Liver (tissue), 3 donors: ENCODE results near the gene ZNF778.
"Not testable (repeated sequence)": the region's sequence is repeated elsewhere in the genome, so short reads cannot be mapped to it uniquely, and the experiment has no call there.

Experiments
- EGR1 ChIP-seq, 2 donors: IDR thresholded peaks; 2 replicates each; pipeline ENCODE4 v1.6.1; 2016 to 2018; ENCODE audit warnings: antibody characterized with exemption in 2 of 2, low read depth in 2 of 2
- GABPA ChIP-seq, 2 donors: IDR thresholded peaks in 1 of 2; conservative IDR thresholded peaks in 1 of 2; 2 replicates each; pipeline ENCODE4 v1.6.1; 2016; ENCODE audit warnings: antibody characterized with exemption in 2 of 2, mild to moderate bottlenecking in 1 of 2, moderate library complexity in 1 of 2
- JUND ChIP-seq, 2 donors: IDR thresholded peaks; 2 replicates each; pipeline ENCODE4 v1.6.1; 2016; ENCODE audit warnings: antibody characterized with exemption in 2 of 2
- RAD21 ChIP-seq, 2 donors: IDR thresholded peaks; 2 replicates each; pipeline ENCODE4 v1.6.1; 2016; ENCODE audit warnings: antibody characterized with exemption in 2 of 2, mild to moderate bottlenecking in 2 of 2
- REST ChIP-seq: IDR thresholded peaks from 2 replicates; pipeline ENCODE4 v1.6.1; 2016; ENCODE audit warnings: antibody characterized with exemption, mild to moderate bottlenecking
- RXRA ChIP-seq, 2 donors: IDR thresholded peaks; 2 replicates each; pipeline ENCODE4 v1.6.1; 2017 to 2018; ENCODE audit warnings: antibody characterized with exemption in 2 of 2, mild to moderate bottlenecking in 1 of 2
- SP1 ChIP-seq: IDR thresholded peaks from 2 replicates; pipeline ENCODE4 v1.6.1; 2018; ENCODE audit warnings: antibody characterized with exemption, mild to moderate bottlenecking
- YY1 ChIP-seq: IDR thresholded peaks from 2 replicates; pipeline ENCODE4 v1.6.1; 2016; ENCODE audit warnings: antibody characterized with exemption, mild to moderate bottlenecking
- ZBTB33 ChIP-seq: IDR thresholded peaks from 2 replicates; pipeline ENCODE4 v1.6.1; 2016; ENCODE audit warnings: antibody characterized with exemption
- TF ChIP-seq, protein P1 (sequence below): fragments of 150-350 bp; IDR thresholded peaks from 2 replicates; pipeline ENCODE4 v1.5.1; 2017; ENCODE audit warnings: improper control_type of control experiment, low read depth, low read length; ENCODE audit not compliant: missing input control
- TF ChIP-seq, protein P2 (sequence below): IDR thresholded peaks from 2 replicates; pipeline ENCODE4 v1.6.1; 2016; ENCODE audit warnings: antibody characterized with exemption
- TF ChIP-seq, protein P3 (sequence below): IDR thresholded peaks from 2 replicates; pipeline ENCODE4 v1.6.1; 2016; ENCODE audit warnings: antibody characterized with exemption
- donor health status: healthy.
- donor health status: healthy.

DNA sequence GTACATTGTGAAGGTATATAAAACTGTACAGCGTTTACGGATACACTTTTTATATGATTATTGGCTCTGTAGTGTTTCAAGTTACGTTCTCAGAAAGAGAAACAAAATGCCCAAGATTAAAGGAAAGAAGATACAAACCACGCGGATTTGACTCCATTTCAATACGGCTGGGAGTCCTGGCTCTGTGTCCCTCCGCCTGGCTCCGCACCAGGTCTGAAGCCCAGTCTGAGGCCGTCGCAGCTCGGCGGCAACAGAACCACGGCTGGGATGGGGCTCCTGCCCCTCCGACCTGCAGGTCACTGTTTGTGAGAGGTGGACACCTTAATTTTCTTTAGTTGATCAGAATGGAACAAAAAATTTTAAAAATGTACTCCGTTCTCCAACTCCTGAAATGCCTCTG lies 50.2 kb downstream of the ZNF778 start:
- TF ChIP-seq, protein P1, sequence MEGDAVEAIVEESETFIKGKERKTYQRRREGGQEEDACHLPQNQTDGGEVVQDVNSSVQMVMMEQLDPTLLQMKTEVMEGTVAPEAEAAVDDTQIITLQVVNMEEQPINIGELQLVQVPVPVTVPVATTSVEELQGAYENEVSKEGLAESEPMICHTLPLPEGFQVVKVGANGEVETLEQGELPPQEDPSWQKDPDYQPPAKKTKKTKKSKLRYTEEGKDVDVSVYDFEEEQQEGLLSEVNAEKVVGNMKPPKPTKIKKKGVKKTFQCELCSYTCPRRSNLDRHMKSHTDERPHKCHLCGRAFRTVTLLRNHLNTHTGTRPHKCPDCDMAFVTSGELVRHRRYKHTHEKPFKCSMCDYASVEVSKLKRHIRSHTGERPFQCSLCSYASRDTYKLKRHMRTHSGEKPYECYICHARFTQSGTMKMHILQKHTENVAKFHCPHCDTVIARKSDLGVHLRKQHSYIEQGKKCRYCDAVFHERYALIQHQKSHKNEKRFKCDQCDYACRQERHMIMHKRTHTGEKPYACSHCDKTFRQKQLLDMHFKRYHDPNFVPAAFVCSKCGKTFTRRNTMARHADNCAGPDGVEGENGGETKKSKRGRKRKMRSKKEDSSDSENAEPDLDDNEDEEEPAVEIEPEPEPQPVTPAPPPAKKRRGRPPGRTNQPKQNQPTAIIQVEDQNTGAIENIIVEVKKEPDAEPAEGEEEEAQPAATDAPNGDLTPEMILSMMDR = not testable (repeated sequence)
- TF ChIP-seq YY1; RAD21 (IDR thresholded peaks at IDR 0.05); ZBTB33; JUND (IDR thresholded peaks at IDR 0.05); REST; GABPA (IDR thresholded peaks at IDR 0.05 in 1 of 2, conservative IDR thresholded peaks at IDR 0.05 in 1 of 2); SP1; EGR1 (IDR thresholded peaks at IDR 0.05; ENCODE audit: low read depth in 2 of 2); RXRA (IDR thresholded peaks at IDR 0.05): not testable (repeated sequence)
- TF ChIP-seq, protein P2, sequence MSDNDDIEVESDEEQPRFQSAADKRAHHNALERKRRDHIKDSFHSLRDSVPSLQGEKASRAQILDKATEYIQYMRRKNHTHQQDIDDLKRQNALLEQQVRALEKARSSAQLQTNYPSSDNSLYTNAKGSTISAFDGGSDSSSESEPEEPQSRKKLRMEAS = not testable (repeated sequence)
- TF ChIP-seq, protein P3, sequence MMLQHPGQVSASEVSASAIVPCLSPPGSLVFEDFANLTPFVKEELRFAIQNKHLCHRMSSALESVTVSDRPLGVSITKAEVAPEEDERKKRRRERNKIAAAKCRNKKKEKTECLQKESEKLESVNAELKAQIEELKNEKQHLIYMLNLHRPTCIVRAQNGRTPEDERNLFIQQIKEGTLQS = not testable (repeated sequence)
